WTC11 (cell line): ENCODE data around the gene FAM72D. TPM values are rescaled to one million over a fixed set of nuclear protein-coding genes. Genes with fewer than 3 reads are reported as not detected.
A peak's percentile ranks its signal among the peaks of the same experiment; 100 is the strongest.
"Not testable (repeated sequence)": the region's sequence is repeated elsewhere in the genome, so short reads cannot be mapped to it uniquely, and the experiment has no call there.

Experiments
- ATAC-seq: fragments of 200-7000 bp; cut with Tn5 transposase; 2 replicates; pipeline ENCODE4 v1.10.0; 2021; ENCODE audit warnings: mild to moderate bottlenecking, moderate library complexity
- CTCF ChIA-PET: fragments of 300-600 bp; sonication (Branson Sonifier 250); formaldehyde crosslinking; loops from one replicate; lab custom pipeline; 2021; ENCODE audit warnings: antibody characterized with exemption; lab: Charles Lee
- POLR2A ChIA-PET: fragments of 350-600 bp; sonication (Branson Sonifier 250); formaldehyde crosslinking; loops from one replicate; lab custom pipeline; 2021; ENCODE audit warnings: antibody characterized with exemption; lab: Charles Lee
- DNase-seq: peaks from one replicate; pipeline ENCODE4 v3.0.0; 2021; ENCODE audit warnings: low spot score
- H3K27ac Mint-ChIP-seq: 2 replicates; pipeline ENCODE4 v1.8.0; 2021; ENCODE audit warnings: mixed read lengths
- H3K27me3 Mint-ChIP-seq: 2 replicates; pipeline ENCODE4 v1.8.0; 2021; ENCODE audit warnings: low read depth, mild to moderate bottlenecking, moderate library complexity, mixed read lengths
- H3K36me3 Mint-ChIP-seq: 2 replicates; pipeline ENCODE4 v1.8.0; 2021; ENCODE audit warnings: mixed read lengths
- H3K4me1 Mint-ChIP-seq: 2 replicates; pipeline ENCODE4 v1.8.0; 2022; ENCODE audit warnings: mixed read lengths
- H3K4me3 Mint-ChIP-seq: 2 replicates; pipeline ENCODE4 v1.8.0; 2021; ENCODE audit warnings: mild to moderate bottlenecking, moderate library complexity, mixed read lengths
- H3K9me3 Mint-ChIP-seq: 2 replicates; pipeline ENCODE4 v1.8.0; 2021; ENCODE audit warnings: mixed read lengths
- FOXK1 ChIP-seq: sonication (generic); formaldehyde crosslinking; IDR thresholded peaks from 2 replicates; pipeline ENCODE4 v1.8.0; 2022; ENCODE audit warnings: mild to moderate bottlenecking, moderate library complexity, missing genetic modification reagents
- total RNA-seq: library from RNA; stranded (reverse); gene quantifications from 3 replicates; pipeline ENCODE4 v1.2.3, GENCODE V29; 2021

Gene FAM72D
- total RNA-seq, 1 experiment from 2014 or later, result 14.3 TPM

DNA sequence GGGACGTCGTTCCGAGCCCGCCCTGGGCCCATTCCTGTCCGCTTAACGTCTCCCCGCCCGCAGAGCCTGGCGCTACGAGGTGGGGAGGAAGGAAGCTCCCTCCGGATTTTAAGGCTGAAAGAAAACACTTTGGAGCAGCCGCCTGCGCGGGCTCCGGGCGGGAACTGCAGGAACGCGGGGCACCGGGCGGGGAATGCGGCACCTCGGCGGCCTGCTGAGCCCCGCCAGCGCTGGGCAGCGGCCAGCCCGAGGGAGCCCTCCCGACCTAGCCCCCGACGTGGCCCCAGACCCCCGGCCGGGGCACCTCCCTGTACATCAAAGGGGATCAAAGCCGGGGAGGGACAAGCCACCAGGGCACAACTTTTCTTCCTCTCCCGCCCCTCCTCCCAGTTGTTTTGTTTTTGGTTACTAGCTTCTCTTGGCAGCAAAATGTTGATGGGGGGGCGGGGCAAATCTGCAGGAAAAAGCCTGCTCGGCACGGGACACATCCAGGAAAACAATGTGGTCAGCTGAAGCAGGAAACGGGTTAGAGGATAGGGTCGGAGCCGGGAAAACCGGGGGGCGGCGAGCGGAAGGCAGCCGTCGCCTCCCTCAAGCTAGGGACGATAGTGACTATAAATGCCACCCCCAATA is 2.1 kb upstream of the FAM72D start:
- H3K36me3 Mint-ChIP-seq, POLR2A ChIA-PET, H3K9me3 Mint-ChIP-seq, H3K27me3 Mint-ChIP-seq, ATAC-seq, H3K4me1 Mint-ChIP-seq, CTCF ChIA-PET: not testable (repeated sequence)
- DNase-seq, result peak; percentile 78
- Mint-ChIP-seq H3K27ac (peak overlapping the region; percentile 70; the same call in 1 of the 2 replicates), H3K4me3 (peak overlapping the region; percentile 84)
- TF ChIP-seq FOXK1 (CRISPR knock-in tag), result 0 out of 2 replicates have a peak, but pooled peaks have one; percentile 16

DNA sequence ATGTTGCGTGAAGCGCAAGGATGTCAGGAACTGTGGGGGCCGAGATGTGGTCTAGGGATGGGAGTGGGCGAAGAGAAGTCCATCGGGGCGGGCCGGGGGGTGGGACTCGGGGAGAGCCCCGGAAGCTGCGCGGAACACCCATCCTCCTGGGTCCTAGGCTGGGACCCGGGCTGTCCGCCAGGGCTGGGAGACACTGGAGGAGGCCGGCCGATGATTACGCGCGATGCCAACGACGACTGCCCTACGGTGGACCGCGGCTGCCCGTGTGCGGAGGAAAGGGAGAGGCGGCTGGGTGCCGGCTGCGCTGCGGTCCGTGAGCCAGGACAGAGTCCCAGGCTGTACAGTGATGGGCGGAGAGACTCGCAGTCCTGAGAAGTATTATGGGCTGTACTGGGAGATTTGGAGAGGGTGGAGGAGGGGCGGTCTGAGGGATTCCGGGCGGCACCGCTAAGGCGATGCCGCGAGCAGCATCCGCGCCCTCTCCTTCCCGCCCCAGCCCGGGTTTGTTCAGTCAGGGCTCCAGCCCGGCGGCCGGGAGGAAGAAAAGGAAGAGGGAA is 1.0 kb upstream of the FAM72D start:
- ATAC-seq (peak; percentile 0; the same call in 1 of the 2 replicates), DNase-seq (peak; percentile 8)
- H3K9me3 Mint-ChIP-seq, H3K36me3 Mint-ChIP-seq, H3K4me1 Mint-ChIP-seq, POLR2A ChIA-PET, H3K27me3 Mint-ChIP-seq, H3K27ac Mint-ChIP-seq, CTCF ChIA-PET: not testable (repeated sequence)
- H3K4me3 Mint-ChIP-seq, result peak overlapping the region; percentile 46

DNA sequence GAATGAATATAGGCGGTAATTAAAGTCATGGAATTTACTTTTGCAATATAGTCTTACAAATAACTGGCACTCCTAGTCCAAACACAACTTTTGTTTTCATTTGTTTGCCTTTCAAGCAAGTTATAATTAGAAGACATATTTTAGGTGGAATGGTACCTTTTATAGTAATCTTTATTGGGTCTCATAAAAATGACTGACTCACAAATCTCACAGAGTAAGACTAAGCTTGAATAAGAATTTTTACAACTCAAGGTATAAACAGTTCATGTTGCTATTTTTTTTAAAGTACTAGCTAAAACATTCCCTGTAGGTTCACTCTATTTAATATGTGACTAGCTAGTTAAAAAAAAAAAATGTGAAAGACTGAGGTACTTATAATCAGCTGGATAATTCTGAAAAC is 6.0 kb downstream of the FAM72D start:
- DNase-seq, H3K27me3 Mint-ChIP-seq, ATAC-seq, H3K36me3 Mint-ChIP-seq, H3K9me3 Mint-ChIP-seq, CTCF ChIA-PET, H3K27ac Mint-ChIP-seq, H3K4me3 Mint-ChIP-seq, H3K4me1 Mint-ChIP-seq, POLR2A ChIA-PET: not testable (repeated sequence)

DNA sequence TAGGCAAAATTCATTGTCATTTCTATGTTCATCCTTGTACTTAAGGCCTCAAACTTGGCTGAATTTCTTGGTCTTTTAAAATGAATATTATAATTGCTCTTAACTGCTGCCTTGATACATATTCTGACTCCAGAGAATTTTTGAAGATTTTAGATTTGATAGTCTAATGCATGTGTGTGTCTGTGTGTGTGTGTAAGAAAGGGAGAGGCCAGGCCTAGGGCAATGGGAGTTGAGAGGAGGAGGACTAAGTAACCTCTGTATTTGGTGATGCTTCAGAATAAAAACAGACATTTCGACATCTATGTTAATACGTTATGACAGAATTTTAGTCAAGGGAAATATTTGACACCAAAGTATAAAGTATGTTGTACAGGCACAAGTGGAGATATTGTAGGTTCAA is 7.5 kb downstream of the FAM72D start:
- ATAC-seq, POLR2A ChIA-PET, H3K27me3 Mint-ChIP-seq, H3K4me3 Mint-ChIP-seq, CTCF ChIA-PET, DNase-seq, H3K4me1 Mint-ChIP-seq, H3K36me3 Mint-ChIP-seq, H3K27ac Mint-ChIP-seq, H3K9me3 Mint-ChIP-seq: not testable (repeated sequence)

DNA sequence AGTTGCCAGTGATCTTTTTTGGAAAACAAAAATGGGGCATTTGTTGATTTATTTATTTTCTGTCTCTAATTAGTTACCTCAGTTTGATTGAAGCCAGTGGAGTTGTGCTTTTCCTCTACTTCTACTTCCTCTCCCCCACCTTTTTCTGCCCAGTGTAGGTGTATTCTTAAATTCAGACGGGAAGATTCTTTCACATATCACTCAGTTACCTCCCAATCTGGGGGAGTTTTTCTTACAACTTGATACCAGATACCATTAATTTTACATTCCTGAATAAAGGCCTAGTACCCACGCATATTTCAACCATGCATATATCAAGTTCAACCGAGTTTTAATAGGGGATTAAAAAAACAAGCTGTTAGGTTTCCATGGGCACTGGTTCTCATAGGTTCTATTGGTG is 15.9 kb downstream of the FAM72D start:
- H3K27ac Mint-ChIP-seq, H3K4me1 Mint-ChIP-seq, H3K36me3 Mint-ChIP-seq, POLR2A ChIA-PET, H3K27me3 Mint-ChIP-seq, H3K9me3 Mint-ChIP-seq, ATAC-seq, CTCF ChIA-PET, DNase-seq, H3K4me3 Mint-ChIP-seq: not testable (repeated sequence)

DNA sequence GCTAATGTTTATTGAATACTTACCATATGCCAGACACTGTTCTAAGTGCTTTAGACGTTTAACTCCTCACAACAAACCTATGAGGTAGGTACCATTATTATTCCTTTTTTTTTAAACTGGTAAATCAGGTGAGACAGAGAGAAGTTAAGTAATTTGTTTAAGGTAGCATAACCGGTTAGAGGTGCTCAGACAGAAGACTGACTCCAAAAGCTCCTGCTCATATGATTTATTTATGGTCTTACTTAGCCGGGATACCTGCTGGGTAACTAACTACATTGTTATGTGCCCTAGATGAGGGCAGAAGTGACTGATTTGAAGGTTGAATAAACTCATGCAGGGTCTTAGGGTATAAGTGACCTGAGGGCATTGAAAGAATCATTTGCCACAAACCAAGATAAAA is 16.9 kb downstream of the FAM72D start:
- H3K9me3 Mint-ChIP-seq, H3K27me3 Mint-ChIP-seq, DNase-seq, H3K36me3 Mint-ChIP-seq, CTCF ChIA-PET, H3K4me1 Mint-ChIP-seq, POLR2A ChIA-PET, H3K4me3 Mint-ChIP-seq, H3K27ac Mint-ChIP-seq: not testable (repeated sequence)
- peak; percentile 47; the same call in 1 of the 2 replicates for ATAC-seq

DNA sequence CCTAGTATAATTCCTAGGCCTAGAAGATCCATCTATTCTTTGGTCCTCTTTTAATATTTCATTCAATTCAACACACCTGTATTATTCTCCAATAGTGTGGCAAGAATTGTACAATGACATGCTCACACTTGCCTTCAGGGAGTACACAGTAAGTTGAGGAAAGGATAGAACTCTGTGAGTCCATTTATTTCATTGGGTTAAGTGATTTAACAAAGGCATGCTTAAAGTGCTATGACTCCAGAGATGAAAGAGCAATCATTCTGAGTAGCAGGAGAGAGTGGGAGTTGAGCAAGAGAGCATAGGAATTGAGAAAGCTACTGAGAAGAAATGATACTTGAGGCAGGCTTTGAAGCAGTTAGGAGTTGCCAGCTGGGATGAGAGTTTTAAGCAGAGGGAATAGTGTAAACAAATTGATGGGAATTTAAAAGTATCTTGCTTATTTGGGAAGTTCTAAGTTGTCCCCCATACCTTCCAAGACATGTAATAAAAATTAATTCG is 18.8 kb downstream of the FAM72D start:
- H3K36me3 Mint-ChIP-seq, POLR2A ChIA-PET, H3K27me3 Mint-ChIP-seq, H3K4me1 Mint-ChIP-seq, H3K4me3 Mint-ChIP-seq, ATAC-seq, CTCF ChIA-PET, H3K27ac Mint-ChIP-seq, DNase-seq, H3K9me3 Mint-ChIP-seq: not testable (repeated sequence)

DNA sequence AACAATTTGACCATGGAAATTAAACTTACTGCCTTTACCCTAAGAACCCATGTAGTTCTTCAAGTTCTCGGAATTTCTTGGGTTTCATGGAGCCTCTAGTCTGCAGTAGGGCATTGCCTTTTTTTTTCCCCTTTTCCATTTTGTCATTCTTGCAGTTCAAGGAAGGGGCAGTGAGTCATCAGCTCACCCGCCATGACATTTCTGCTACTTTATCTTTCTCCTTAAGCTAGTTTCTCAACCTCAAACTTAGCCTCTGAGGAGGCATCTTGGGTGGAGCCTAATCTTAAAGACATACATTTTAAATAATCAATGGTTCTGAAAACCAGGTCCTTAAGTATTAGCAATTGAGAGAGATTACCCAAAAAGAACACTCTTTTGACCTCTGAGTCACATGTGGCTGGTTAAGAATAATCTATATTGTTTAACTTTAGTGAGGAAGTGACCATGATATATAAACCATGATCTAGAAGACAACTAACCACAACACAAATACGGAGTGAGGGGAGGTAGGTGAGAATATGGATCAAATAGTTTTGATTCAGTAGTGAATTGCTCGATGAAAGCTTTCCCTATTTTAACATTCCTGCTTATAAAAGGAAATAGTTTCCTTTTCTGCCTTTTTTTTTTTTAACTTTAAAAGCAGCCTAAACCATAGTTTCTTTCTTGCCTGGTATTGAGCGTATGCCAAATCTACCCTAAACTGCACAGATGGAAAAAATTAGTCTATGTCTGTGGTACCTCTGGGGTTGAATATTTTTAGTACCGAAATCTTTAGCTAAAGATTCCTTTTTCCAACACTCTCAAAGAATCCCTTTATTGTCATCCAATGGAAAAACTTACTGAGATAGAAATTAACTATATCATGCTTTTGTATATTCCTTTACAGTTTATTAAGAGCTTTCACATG is 20.1 kb downstream of the FAM72D start:
- DNase-seq, H3K9me3 Mint-ChIP-seq, H3K27ac Mint-ChIP-seq, POLR2A ChIA-PET, H3K27me3 Mint-ChIP-seq, ATAC-seq, H3K36me3 Mint-ChIP-seq, CTCF ChIA-PET, H3K4me3 Mint-ChIP-seq, H3K4me1 Mint-ChIP-seq: not testable (repeated sequence)

DNA sequence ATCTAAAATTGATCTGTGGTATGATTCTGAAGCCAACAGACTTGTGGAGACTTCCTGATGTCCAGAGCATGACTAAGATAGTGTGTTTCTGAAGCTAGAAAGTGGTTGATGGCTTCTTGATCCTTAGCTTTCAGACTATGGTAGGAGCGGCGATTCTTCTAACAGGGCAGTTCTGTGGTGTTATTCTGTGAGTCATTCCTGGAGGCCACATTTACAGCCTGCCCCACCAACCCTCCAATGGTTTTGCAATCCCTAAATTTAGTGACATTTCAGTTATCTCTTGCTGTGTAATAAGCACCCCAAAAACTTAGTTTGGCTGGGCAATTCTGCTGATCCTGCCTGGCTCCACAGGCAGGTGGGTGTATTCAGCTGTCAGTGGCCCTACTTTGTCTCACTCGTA is 24.1 kb downstream of the FAM72D start:
- H3K36me3 Mint-ChIP-seq, H3K4me3 Mint-ChIP-seq, POLR2A ChIA-PET, H3K9me3 Mint-ChIP-seq, H3K27ac Mint-ChIP-seq, DNase-seq, ATAC-seq, CTCF ChIA-PET, H3K4me1 Mint-ChIP-seq, H3K27me3 Mint-ChIP-seq: not testable (repeated sequence)

DNA sequence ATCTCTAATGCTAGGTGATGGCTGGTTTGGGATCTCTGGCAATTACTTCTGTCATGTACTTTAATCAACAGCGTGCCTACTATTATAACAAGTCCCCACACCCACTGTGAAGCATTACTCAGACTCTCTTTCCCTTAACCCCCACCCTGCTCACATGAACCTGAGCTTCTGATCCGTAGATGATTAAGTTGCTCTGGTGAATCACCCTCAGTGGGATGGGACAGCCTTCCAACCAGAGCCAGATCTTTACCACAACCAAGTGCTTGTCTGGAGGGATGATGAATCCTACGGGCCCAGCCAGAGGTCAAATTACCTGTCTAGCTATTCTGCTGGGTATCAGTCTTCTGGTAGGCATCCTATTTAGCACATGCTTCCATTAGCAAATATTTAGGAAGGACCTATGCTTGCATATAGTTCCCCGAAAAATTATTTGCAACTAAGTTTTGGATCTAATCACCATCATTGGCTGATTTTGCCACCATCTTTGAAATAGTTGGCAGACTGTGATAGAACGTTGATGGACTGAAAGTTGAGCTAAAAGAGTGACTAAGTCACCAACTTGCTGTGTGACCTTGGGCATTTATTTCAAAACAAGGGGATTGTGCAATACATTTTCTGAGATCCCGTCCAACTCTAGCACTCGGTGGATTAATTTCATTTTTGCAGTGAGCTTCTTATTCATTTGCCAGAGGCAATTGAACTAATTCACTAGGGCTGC is 26.7 kb downstream of the FAM72D start:
- POLR2A ChIA-PET, result not testable (repeated sequence)

DNA sequence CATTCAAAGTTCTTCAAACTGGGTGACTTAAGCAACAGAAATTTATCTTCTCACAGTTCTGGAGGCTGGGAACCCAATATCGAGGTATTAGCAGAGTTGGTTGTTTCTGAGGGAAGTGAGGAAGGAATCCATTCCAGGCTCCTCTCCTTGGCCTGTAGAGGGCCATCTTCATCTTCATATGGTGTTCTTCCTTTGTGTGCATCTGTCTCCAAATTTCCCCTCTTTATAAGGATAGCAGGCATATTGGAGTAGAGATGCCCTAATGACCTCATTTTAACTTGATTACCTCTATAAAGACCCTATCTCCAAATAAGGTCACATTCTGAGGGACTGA is 27.3 kb downstream of the FAM72D start:
- H3K9me3 Mint-ChIP-seq, POLR2A ChIA-PET, H3K36me3 Mint-ChIP-seq, H3K4me1 Mint-ChIP-seq, H3K4me3 Mint-ChIP-seq, H3K27ac Mint-ChIP-seq, CTCF ChIA-PET, DNase-seq, H3K27me3 Mint-ChIP-seq: not testable (repeated sequence)
- ATAC-seq, result peak; percentile 44

More for the DNA sequence above, 26.7 kb downstream of the FAM72D start:
- H3K4me1 Mint-ChIP-seq, DNase-seq, H3K27ac Mint-ChIP-seq, H3K27me3 Mint-ChIP-seq, H3K9me3 Mint-ChIP-seq, ATAC-seq, H3K4me3 Mint-ChIP-seq, CTCF ChIA-PET, H3K36me3 Mint-ChIP-seq: not testable (repeated sequence)
